SK-N-SH treated with all-trans-retinoic acid at 6 μM for 48 hours (cell line): Measurements from ENCODE around the gene ABLIM1.

Experiments used
- ATAC-seq: fragments of 200-7000 bp; cut with Tn5 transposase; 3 replicates; pipeline ENCODE4 v1.9.1; 2020; ENCODE audit warnings: mild to moderate bottlenecking, moderate library complexity
- CSDC2 ChIP-seq: fragments of 250-450 bp; sonication (Bioruptor Pico); IDR thresholded peaks from 2 replicates; pipeline ENCODE4 v1.5.0; 2020; ENCODE audit warnings: mild to moderate bottlenecking, moderate library complexity
- CSRNP3 ChIP-seq: fragments of 250-450 bp; sonication (Bioruptor Pico); IDR thresholded peaks from 2 replicates; pipeline ENCODE4 v1.5.1; 2021; ENCODE audit warnings: mild to moderate bottlenecking, moderate library complexity
- ESRRG ChIP-seq: fragments of 250-450 bp; sonication (Bioruptor Pico); IDR thresholded peaks from 2 replicates; pipeline ENCODE4 v1.6.1; 2021; ENCODE audit warnings: mild to moderate bottlenecking
- GLIS3 ChIP-seq: fragments of 250-450 bp; sonication (Bioruptor Pico); IDR thresholded peaks from 2 replicates; pipeline ENCODE4 v1.5.0; 2020; ENCODE audit warnings: mild to moderate bottlenecking, moderate library complexity
- OSR1 ChIP-seq: fragments of 250-450 bp; sonication (Bioruptor Pico); IDR thresholded peaks from 2 replicates; pipeline ENCODE4 v1.8.0; 2022; ENCODE audit warnings: moderate library complexity, mild to moderate bottlenecking, inconsistent platforms
- PATZ1 ChIP-seq: fragments of 250-450 bp; sonication (Bioruptor Pico); IDR thresholded peaks from 2 replicates; pipeline ENCODE4 v1.8.0; 2020; ENCODE audit warnings: mild to moderate bottlenecking, moderate library complexity, borderline replicate concordance
- RARB ChIP-seq: fragments of 250-450 bp; sonication (Bioruptor Pico); IDR thresholded peaks from 2 replicates; pipeline ENCODE4 v1.8.0; 2021; ENCODE audit warnings: mild to moderate bottlenecking, moderate library complexity
- SNAI2 ChIP-seq: fragments of 250-450 bp; sonication (Bioruptor Pico); IDR thresholded peaks from 2 replicates; pipeline ENCODE4 v1.5.0; 2020; ENCODE audit warnings: mild to moderate bottlenecking, moderate library complexity
- TCF4 ChIP-seq: fragments of 250-450 bp; sonication (Bioruptor Pico); IDR thresholded peaks from 2 replicates; pipeline ENCODE4 v1.8.0; 2021; ENCODE audit warnings: mild to moderate bottlenecking, moderate library complexity, borderline replicate concordance
- ZFP3 ChIP-seq: fragments of 250-450 bp; sonication (Bioruptor Pico); IDR thresholded peaks from 2 replicates; pipeline ENCODE4 v1.5.0; 2020; ENCODE audit warnings: mild to moderate bottlenecking, moderate library complexity
- ZFP30 ChIP-seq: fragments of 450-650 bp; formaldehyde crosslinking; IDR thresholded peaks from 2 replicates; pipeline ENCODE4 v1.5.0; 2022; ENCODE audit warnings: mild to moderate bottlenecking, moderate library complexity
- ZNF565 ChIP-seq: fragments of 450-650 bp; formaldehyde crosslinking; conservative IDR thresholded peaks from 2 replicates; pipeline ENCODE4 v1.5.0; 2020; ENCODE audit warnings: low read depth, mild to moderate bottlenecking, moderate library complexity
- TF ChIP-seq, protein P1 (sequence below): fragments of 250-450 bp; sonication (Bioruptor Pico); IDR thresholded peaks from 2 replicates; pipeline ENCODE4 v1.8.0; 2021; ENCODE audit warnings: low read depth, mild to moderate bottlenecking, moderate library complexity, borderline replicate concordance

ABLIM1 gene

DNA sequence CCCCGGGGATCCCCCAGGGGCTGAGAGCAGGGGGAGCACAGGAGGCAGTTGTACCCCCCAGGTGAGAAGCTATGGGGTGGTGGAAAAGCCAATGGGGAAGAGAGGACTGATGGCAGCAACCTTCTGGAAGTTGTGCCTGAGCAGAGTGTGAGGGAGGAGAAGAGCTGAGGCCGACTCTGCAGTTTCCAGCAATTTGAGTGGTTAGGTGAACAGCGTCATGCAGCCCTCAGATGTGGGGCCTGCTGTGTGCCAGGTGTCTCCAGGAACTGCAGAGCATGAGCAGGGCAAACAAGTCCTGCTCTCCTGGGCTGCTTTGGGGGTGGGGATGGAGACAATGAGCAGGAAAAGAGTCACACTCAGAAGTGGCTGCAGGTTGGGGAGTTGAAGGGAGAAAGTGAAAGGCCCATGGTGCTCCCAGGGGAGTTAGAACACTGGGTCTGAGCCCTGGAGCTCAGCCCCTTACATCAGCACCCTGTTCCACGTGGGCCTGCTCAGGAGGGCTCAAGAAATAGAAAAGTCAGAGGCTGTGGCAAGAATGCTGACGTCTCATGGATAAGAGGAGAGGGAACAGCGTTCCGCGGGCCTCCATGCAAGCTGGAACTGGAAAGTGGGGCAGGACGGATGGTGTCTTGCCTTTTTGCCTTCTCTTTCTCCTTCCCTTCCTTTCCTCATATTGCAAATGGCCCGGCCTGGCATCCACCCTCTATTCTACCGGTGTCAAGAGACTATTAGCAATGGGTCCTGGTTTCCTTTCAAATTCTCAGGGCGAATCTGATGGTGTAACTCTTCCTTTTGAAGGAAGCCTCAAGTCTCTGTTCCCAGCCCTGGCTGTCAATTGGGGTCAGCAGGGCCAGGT lies 249.7 kb downstream of the ABLIM1 start:
- TF ChIP-seq ZFP3 (no peak), TCF4 (CRISPR knock-in tag) (no peak)
- ATAC-seq: no peak

DNA sequence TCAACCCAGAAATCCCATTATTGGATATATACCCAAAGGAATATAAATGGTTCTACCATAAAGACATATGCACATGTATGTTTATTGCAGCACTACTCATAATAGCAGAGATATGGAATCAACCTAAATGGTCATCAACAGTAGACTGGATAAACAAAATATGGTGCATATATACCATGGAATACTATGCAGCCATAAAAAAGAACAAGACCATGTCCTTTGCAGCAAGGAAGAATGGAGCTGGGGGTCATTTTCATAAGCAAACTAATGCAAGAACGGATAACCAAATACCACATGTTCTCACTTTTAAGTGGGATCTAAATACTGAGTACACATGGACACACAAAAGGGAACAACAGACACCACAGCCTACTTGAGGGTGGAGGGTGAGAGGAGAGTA lies 251.6 kb downstream of the ABLIM1 start:
- ATAC-seq: no peak
- TF ChIP-seq OSR1 (CRISPR knock-in tag) (no peak), CSDC2 (no peak), PATZ1 (no peak), CSRNP3 (CRISPR knock-in tag) (no peak), RARB (CRISPR knock-in tag) (no peak), ZNF565 (CRISPR knock-in tag) (no peak)

DNA sequence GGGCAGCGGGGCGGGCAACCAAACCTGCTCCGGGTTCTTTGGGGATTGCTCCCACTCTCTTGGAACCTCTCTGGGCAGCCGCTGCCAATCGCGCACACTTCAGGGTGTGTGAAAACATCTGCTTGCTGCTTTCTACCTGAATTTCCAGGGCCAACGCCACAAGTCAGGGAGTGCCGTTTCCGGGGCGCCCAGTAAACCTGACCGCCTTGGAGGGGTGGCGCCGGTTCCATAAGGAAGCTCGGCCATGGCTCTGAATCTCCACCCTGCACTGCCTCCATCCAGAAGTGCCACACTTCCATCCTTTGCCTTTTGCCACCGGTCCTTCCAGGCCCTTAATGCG lies 253.1 kb downstream of the ABLIM1 start:
- TF ChIP-seq OSR1 (CRISPR knock-in tag) (no peak), GLIS3 (CRISPR knock-in tag) (no peak), CSRNP3 (CRISPR knock-in tag) (no peak), ZFP30 (CRISPR knock-in tag) (no peak), CSDC2 (no peak), ZNF565 (CRISPR knock-in tag) (no peak), RARB (CRISPR knock-in tag) (no peak), SNAI2 (no peak), ESRRG (no peak)
- TF ChIP-seq, protein P1, sequence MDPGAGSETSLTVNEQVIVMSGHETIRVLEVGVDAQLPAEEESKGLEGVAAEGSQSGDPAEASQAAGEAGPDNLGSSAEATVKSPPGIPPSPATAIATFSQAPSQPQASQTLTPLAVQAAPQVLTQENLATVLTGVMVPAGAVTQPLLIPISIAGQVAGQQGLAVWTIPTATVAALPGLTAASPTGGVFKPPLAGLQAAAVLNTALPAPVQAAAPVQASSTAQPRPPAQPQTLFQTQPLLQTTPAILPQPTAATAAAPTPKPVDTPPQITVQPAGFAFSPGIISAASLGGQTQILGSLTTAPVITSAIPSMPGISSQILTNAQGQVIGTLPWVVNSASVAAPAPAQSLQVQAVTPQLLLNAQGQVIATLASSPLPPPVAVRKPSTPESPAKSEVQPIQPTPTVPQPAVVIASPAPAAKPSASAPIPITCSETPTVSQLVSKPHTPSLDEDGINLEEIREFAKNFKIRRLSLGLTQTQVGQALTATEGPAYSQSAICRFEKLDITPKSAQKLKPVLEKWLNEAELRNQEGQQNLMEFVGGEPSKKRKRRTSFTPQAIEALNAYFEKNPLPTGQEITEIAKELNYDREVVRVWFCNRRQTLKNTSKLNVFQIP: no peak
- ATAC-seq: no peak

GRCh38 chr10:114404171-114405010 lies 253.7 kb downstream of the ABLIM1 start, which contains the start of gene AFAP1L2:
Gene AFAP1L2 (minus strand): TSS chr10:114404502. CDS start chr10:114404455, 47 bp downstream.
- peak; percentile 77 for ATAC-seq

More at GRCh38 chr10:114404171-114405010, 253.7 kb downstream of the ABLIM1 start, which contains the start of gene AFAP1L2:
- TF ChIP-seq ZFP3 (peak; percentile 97), PATZ1 (no peak)
